ENCODE measurements around the gene TSHR. TPM values are rescaled to one million over a fixed set of nuclear protein-coding genes. Genes with fewer than 3 reads are reported as not detected.

The TSHR gene
- total and polyA plus RNA-seq, 2 experiments from 2014 or later = 0.59 to 0.78 TPM

DNA sequence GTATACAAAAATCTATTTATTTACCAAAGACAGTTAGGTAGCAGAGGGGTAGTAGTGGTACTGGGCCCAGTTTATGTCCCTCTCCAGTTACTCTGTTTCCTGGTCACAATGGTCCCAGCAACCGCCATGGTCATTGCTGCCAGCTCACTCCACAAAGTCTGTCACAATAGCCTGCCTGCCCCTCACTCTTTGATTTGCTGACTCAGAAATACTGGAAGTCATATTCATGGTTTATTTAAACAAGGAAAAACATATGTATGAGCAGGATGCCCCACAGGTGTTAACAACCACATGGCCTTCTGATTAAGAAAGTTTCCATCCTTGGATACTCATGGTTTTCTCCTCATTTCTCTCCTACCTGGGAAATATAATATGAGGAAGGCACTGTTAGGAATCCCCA lies 49.2 kb downstream of the TSHR start:
- H3K27me3 Mint-ChIP-seq (ENCODE audit: insufficient read depth, low read depth, poor library complexity) = no peaks in the 10 kb centered on the region
- Histone ChIP-seq H3K4me3 (no peak overlapping the region), H2AFZ (no peak overlapping the region), H3K27me3 (ENCODE audit: insufficient read depth) (no peaks in the 10 kb centered on the region), H3F3A (replicated peaks; ENCODE audit: low read depth) (no peaks in the 10 kb centered on the region), H3K27ac (ENCODE audit: low read depth) (no peak overlapping the region), H3K79me2 (replicated peaks; ENCODE audit: insufficient read depth) (no peaks in the 10 kb centered on the region), H4K20me1 (replicated peaks; ENCODE audit: insufficient read depth) (no peaks in the 10 kb centered on the region), H3K4me2 (no peak overlapping the region), H3K36me3 (ENCODE audit: insufficient read depth) (no peaks in the 10 kb centered on the region), H3K4me1 (ENCODE audit: insufficient read depth) (no peaks in the 10 kb centered on the region), H3K9me2 (ENCODE audit: insufficient read depth) (no peaks in the 10 kb centered on the region)
- peak overlapping the region; percentile 44; the same call in 1 of the 2 replicates for H3K27ac Mint-ChIP-seq
- no peaks in the 10 kb centered on the region for H3K4me1 Mint-ChIP-seq
- no peak for DNase-seq (ENCODE audit: low spot score)
- no peak for ATAC-seq
- H3K36me3 Mint-ChIP-seq (ENCODE audit: low read depth) = no peaks in the 10 kb centered on the region
- H3K9me3 Mint-ChIP-seq = no peaks in the 10 kb centered on the region
- TF ChIP-seq JUNB (IDR thresholded peaks at IDR 0.05; ENCODE audit: unreplicated experiment) (no peak), POLR2AphosphoS5 (IDR thresholded peaks at IDR 0.05; ENCODE audit: low read depth) (no peak)
- TF ChIP-seq, protein P1, sequence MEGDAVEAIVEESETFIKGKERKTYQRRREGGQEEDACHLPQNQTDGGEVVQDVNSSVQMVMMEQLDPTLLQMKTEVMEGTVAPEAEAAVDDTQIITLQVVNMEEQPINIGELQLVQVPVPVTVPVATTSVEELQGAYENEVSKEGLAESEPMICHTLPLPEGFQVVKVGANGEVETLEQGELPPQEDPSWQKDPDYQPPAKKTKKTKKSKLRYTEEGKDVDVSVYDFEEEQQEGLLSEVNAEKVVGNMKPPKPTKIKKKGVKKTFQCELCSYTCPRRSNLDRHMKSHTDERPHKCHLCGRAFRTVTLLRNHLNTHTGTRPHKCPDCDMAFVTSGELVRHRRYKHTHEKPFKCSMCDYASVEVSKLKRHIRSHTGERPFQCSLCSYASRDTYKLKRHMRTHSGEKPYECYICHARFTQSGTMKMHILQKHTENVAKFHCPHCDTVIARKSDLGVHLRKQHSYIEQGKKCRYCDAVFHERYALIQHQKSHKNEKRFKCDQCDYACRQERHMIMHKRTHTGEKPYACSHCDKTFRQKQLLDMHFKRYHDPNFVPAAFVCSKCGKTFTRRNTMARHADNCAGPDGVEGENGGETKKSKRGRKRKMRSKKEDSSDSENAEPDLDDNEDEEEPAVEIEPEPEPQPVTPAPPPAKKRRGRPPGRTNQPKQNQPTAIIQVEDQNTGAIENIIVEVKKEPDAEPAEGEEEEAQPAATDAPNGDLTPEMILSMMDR (conservative IDR thresholded peaks at IDR 0.05; ENCODE audit: low read depth in 2 of 2) = no peak
- TF ChIP-seq, protein P2, sequence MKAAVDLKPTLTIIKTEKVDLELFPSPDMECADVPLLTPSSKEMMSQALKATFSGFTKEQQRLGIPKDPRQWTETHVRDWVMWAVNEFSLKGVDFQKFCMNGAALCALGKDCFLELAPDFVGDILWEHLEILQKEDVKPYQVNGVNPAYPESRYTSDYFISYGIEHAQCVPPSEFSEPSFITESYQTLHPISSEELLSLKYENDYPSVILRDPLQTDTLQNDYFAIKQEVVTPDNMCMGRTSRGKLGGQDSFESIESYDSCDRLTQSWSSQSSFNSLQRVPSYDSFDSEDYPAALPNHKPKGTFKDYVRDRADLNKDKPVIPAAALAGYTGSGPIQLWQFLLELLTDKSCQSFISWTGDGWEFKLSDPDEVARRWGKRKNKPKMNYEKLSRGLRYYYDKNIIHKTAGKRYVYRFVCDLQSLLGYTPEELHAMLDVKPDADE (IDR thresholded peaks at IDR 0.05) = no peak
- H3K4me3 Mint-ChIP-seq = no peak overlapping the region

DNA sequence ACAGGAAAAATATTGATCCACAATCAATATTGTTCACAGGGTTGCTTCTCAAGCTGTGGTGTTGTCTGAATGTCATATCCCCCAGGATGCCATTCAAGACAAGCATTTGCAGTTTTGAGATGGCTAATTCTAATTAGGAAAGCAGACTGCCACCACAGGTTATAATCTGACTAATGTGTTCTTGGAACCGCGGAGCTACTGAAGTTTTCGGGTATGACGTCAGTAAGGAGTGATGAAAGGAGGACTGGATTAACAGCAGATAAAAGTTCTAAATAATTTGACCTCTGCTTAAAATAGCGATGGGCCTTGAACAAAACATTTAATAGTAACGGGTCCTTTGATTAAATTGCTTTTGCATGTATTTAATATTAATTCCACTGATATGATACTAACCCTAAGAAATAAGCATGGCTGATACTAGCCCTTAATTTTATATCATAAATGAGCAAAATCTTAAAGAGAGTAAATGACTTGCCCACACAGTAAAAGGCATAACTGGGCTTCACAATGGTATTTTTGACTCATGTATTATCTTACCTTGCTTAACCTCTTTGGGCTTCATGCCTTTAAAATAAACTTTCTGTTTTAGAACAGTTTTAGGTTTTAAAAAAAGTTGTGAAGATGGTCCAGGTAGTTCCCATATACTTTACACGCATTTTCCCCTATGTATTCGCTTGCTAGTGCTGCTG lies 50.3 kb downstream of the TSHR start:
- TF ChIP-seq POLR2AphosphoS5 (IDR thresholded peaks at IDR 0.05; ENCODE audit: low read depth) = no peak
- no peaks in the 10 kb centered on the region for H3K27me3 ChIP-seq (ENCODE audit: insufficient read depth)
- no peak overlapping the region for H3K27ac Mint-ChIP-seq
- no peaks in the 10 kb centered on the region for H3K27me3 Mint-ChIP-seq (ENCODE audit: insufficient read depth, low read depth, poor library complexity)
- no peak overlapping the region for H3K4me3 ChIP-seq
- H3K36me3 Mint-ChIP-seq (ENCODE audit: low read depth) = no peaks in the 10 kb centered on the region
- no peaks in the 10 kb centered on the region for H3F3A ChIP-seq (replicated peaks; ENCODE audit: low read depth)
- no peaks in the 10 kb centered on the region for H3K9me2 ChIP-seq (ENCODE audit: insufficient read depth)
- no peak overlapping the region for H3K4me2 ChIP-seq
- H3K27ac ChIP-seq (ENCODE audit: low read depth) = no peak overlapping the region
- DNase-seq (ENCODE audit: low spot score) = no peak
- no peaks in the 10 kb centered on the region for H3K4me1 ChIP-seq (ENCODE audit: insufficient read depth)
- H2AFZ ChIP-seq = no peak overlapping the region
- H3K9me3 Mint-ChIP-seq = no peaks in the 10 kb centered on the region
- H3K79me2 ChIP-seq (replicated peaks; ENCODE audit: insufficient read depth) = no peaks in the 10 kb centered on the region
- H3K4me3 Mint-ChIP-seq = no peak overlapping the region
- no peaks in the 10 kb centered on the region for H3K4me1 Mint-ChIP-seq
- H3K36me3 ChIP-seq (ENCODE audit: insufficient read depth) = no peaks in the 10 kb centered on the region
- no peak for ATAC-seq
- H4K20me1 ChIP-seq (replicated peaks; ENCODE audit: insufficient read depth) = no peaks in the 10 kb centered on the region

DNA sequence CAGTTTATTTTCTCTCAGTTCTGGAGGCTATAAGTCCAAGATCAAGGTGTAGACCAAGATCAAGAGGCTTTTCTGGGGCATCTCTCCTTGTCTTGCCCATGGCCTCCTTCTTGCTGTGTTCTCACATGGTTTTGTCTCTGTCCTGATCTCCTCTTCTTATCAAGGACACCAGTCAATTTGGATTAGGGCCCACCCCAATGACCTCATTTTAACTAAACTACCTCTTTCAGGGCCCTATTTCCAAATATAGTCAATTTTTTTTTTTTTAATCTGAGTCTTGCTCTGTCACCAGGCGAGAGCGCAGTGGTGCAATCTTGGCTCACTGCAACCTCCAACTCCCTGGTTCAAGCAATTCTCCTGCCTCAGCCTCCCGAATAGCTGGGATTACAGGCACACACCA lies 50.8 kb downstream of the TSHR start:
- H3K9me3 Mint-ChIP-seq = no peaks in the 10 kb centered on the region
- H3K9me2 ChIP-seq (ENCODE audit: insufficient read depth) = no peaks in the 10 kb centered on the region
- no peak overlapping the region for H3K4me3 Mint-ChIP-seq
- ATAC-seq (no peak), DNase-seq (ENCODE audit: low spot score) (no peak)
- no peaks in the 10 kb centered on the region for H3K27me3 Mint-ChIP-seq (ENCODE audit: insufficient read depth, low read depth, poor library complexity)
- H2AFZ ChIP-seq = no peak overlapping the region
- H3K36me3 Mint-ChIP-seq (ENCODE audit: low read depth) = no peaks in the 10 kb centered on the region
- no peak overlapping the region for H3K27ac Mint-ChIP-seq
- H3F3A ChIP-seq (replicated peaks; ENCODE audit: low read depth) = no peaks in the 10 kb centered on the region
- H3K36me3 ChIP-seq (ENCODE audit: insufficient read depth) = no peaks in the 10 kb centered on the region
- H4K20me1 ChIP-seq (replicated peaks; ENCODE audit: insufficient read depth) = no peaks in the 10 kb centered on the region
- no peaks in the 10 kb centered on the region for H3K27me3 ChIP-seq (ENCODE audit: insufficient read depth)
- H3K4me1 Mint-ChIP-seq = no peaks in the 10 kb centered on the region
- H3K4me2 ChIP-seq = no peak overlapping the region
- H3K79me2 ChIP-seq (replicated peaks; ENCODE audit: insufficient read depth) = no peaks in the 10 kb centered on the region
- no peaks in the 10 kb centered on the region for H3K4me1 ChIP-seq (ENCODE audit: insufficient read depth)
- H3K4me3 ChIP-seq = no peak overlapping the region
- no peak overlapping the region for H3K27ac ChIP-seq (ENCODE audit: low read depth)
- TF ChIP-seq NANOG (IDR thresholded peaks at IDR 0.05; ENCODE audit: borderline replicate concordance) (no peak), JUNB (IDR thresholded peaks at IDR 0.05; ENCODE audit: unreplicated experiment) (no peak)
- TF ChIP-seq, protein P3, sequence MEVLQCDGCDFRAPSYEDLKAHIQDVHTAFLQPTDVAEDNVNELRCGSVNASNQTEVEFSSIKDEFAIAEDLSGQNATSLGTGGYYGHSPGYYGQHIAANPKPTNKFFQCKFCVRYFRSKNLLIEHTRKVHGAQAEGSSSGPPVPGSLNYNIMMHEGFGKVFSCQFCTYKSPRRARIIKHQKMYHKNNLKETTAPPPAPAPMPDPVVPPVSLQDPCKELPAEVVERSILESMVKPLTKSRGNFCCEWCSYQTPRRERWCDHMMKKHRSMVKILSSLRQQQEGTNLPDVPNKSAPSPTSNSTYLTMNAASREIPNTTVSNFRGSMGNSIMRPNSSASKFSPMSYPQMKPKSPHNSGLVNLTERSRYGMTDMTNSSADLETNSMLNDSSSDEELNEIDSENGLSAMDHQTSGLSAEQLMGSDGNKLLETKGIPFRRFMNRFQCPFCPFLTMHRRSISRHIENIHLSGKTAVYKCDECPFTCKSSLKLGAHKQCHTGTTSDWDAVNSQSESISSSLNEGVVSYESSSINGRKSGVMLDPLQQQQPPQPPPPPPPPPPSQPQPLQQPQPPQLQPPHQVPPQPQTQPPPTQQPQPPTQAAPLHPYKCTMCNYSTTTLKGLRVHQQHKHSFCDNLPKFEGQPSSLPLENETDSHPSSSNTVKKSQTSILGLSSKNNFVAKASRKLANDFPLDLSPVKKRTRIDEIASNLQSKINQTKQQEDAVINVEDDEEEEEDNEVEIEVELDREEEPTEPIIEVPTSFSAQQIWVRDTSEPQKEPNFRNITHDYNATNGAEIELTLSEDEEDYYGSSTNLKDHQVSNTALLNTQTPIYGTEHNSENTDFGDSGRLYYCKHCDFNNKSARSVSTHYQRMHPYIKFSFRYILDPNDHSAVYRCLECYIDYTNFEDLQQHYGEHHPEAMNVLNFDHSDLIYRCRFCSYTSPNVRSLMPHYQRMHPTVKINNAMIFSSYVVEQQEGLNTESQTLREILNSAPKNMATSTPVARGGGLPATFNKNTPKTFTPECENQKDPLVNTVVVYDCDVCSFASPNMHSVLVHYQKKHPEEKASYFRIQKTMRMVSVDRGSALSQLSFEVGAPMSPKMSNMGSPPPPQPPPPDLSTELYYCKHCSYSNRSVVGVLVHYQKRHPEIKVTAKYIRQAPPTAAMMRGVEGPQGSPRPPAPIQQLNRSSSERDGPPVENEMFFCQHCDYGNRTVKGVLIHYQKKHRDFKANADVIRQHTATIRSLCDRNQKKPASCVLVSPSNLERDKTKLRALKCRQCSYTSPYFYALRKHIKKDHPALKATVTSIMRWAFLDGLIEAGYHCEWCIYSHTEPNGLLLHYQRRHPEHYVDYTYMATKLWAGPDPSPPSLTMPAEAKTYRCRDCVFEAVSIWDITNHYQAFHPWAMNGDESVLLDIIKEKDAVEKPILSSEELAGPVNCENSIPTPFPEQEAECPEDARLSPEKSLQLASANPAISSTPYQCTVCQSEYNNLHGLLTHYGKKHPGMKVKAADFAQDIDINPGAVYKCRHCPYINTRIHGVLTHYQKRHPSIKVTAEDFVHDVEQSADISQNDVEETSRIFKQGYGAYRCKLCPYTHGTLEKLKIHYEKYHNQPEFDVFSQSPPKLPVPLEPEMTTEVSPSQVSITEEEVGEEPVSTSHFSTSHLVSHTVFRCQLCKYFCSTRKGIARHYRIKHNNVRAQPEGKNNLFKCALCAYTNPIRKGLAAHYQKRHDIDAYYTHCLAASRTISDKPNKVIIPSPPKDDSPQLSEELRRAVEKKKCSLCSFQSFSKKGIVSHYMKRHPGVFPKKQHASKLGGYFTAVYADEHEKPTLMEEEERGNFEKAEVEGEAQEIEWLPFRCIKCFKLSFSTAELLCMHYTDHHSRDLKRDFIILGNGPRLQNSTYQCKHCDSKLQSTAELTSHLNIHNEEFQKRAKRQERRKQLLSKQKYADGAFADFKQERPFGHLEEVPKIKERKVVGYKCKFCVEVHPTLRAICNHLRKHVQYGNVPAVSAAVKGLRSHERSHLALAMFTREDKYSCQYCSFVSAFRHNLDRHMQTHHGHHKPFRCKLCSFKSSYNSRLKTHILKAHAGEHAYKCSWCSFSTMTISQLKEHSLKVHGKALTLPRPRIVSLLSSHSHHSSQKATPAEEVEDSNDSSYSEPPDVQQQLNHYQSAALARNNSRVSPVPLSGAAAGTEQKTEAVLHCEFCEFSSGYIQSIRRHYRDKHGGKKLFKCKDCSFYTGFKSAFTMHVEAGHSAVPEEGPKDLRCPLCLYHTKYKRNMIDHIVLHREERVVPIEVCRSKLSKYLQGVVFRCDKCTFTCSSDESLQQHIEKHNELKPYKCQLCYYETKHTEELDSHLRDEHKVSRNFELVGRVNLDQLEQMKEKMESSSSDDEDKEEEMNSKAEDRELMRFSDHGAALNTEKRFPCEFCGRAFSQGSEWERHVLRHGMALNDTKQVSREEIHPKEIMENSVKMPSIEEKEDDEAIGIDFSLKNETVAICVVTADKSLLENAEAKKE (CRISPR knock-in tag; IDR thresholded peaks at IDR 0.05) = no peak
